Measurements from ENCODE around the gene ADGRD1.
"Not testable (repeated sequence)": the region's sequence is repeated elsewhere in the genome, so short reads cannot be mapped to it uniquely, and the experiment has no call there.

ADGRD1 gene

GRCh38 chr12:131126662-131127173 lies 173.0 kb downstream of the ADGRD1 start:
- DNase-seq, result no peak

GRCh38 chr12:131128556-131128955 lies 174.8 kb downstream of the ADGRD1 start:
- no peak for DNase-seq

GRCh38 chr12:131128966-131129619 lies 175.4 kb downstream of the ADGRD1 start:
- DNase-seq, result not testable (repeated sequence)

DNA sequence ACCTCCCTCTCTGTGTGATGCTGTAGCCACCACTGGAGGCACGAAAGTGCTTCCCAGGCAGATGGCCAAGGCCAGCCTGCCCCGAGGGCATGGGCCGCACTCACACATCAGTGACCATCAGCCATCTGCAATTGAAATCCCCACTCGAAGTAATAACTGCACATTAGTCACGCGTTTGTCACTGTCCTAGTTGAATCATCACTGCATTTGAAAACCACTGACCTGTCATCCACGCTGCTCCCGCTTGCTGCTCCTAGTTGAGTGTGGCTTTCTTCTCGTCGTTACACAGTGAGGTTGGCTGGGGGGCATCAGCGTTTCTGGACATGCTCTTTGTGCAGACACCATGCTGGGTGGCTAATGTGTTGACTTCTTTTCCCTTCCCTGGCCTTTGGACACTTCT lies 176.1 kb downstream of the ADGRD1 start:
- DNase-seq, result no peak

- DNase-seq, result no peak
Observed at GRCh38 chr12:131130311-131130911, 176.7 kb downstream of the ADGRD1 start.

DNA sequence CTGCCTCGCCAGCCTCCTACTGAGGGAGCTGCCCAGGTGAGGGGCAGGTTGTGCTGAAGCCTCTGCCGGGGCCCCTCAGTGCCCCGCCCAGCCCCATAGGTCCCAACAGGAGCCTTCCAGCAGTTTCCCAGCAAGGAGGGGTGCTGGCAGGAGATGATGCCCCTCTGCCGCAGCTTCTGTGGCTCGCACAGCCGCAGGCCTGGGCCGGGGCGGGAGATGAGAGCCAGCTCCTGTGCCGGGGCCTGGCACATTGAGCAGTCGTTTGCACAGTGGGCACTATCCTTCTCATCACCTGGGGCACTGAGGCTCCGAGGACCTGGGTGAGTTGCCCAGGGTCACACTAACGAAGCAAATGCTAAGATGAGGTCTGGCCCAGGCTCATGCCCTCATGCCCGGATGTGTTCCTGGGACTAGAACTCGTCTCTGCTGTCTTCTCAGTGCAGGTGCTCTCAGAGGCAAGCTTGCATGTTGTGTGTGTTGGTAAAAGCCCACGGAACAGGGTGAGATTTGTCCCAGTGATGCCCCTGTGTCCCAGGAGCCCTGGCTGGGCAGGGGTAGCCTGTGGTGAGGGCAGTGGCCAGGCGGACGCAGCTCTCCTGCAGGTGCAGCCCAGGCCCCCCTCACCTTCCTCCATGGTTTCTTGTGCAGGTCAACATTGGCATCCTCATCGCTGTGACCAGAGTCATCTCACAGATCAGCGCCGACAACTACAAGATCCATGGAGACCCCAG lies 177.5 kb downstream of the ADGRD1 start:
- no peak for DNase-seq

DNA sequence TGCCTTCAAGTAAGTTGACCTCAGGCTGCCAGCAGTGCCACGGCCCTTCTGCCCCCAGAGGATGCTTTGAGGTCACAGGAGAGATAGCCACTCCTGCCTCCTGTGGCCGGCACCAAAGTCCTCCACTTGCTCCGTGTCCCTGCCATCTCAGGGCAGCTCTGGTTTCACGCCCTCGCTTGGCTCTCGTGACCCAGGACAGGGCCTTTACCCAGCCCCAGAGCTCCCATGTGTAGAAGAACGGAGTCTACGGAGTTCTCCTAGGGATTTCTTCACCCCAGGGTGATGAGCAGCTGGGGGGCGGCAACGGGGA lies 178.1 kb downstream of the ADGRD1 start:
- no peak for DNase-seq

GRCh38 chr12:131132118-131132892 lies 178.6 kb downstream of the ADGRD1 start:
- DNase-seq, result peak; percentile 81

- no peak for DNase-seq
Observed at GRCh38 chr12:131133015-131133905, 179.6 kb downstream of the ADGRD1 start.

DNA sequence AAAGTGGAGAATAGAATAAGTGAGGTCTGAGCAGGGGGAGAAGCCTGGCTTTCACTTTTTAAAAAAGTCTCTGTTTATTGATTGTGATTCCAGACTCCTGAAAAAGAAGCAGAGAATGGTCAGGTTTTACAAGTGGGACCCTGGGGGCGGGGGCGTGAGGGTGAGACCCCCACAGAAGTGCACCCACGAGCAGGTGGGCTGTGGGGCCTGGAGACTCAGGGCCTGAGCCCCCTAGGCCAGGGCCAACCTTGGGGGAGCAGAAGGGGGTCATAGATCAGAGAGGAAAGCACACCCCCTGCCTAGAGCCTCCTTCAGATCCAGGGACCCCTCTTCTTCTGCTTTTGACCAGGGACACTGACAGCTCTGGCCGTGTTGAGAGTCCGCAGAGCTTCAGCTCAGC lies 180.3 kb downstream of the ADGRD1 start:
- no peak for DNase-seq

- no peak for DNase-seq
Observed at GRCh38 chr12:131134523-131135310, 181.0 kb downstream of the ADGRD1 start.

DNA sequence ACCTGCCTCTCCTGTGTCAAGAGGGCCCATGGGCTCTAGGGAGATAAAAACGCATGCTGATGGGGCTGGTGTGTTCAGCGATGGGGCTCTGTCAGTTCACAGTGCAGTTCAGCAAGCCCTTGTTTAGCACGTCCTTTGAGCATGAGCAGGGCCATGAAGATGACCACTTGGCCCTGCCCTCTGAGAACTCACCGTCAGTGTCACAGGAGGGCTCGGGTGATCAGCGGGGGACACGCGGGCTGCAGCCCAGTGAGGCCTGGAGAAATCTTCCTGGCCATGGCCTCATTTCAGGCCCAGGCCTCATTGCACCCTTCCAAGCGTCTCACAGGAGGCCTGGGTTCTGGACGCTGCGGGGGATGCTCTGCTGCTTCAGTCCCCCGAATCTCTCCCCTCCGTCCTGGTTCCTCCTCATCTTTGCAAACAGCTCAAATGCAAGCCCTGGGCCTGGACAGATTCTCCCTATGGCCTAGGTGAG lies 181.6 kb downstream of the ADGRD1 start:
- no peak for DNase-seq

DNA sequence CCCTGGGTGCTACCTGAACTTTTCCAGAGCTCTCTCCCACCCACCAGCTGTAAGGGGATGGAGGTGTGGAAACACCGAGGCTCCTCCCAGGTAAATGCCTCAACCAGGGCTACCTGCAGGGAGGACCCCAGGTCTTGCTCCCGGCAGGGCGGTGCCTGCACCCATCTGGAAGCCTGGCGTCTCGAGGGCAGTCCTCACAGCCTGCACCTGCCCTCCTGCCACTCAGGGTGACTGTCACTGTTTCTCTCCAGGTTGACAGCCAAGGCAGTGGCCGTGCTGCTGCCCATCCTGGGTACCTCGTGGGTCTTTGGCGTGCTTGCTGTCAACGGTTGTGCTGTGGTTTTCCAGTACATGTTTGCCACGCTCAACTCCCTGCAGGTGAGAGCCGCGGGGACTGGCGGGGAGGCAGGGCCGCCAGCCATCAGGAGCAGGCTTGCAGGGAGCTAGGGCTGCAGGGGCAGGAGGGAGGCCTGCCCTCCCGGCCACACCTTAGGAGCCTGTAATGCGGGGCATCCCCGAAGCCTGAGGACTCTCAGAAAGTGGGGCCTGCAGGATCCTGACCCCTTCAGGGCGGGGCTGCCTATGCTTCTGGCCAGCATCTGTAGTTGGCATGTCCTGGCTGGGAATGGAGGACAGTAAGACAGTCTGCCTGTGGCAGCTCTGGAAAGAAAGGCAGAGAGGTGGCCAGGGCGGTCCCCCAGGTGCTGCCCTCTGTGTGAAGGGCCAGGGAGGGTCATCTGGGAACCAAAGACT lies 182.3 kb downstream of the ADGRD1 start:
- DNase-seq, result no peak

DNA sequence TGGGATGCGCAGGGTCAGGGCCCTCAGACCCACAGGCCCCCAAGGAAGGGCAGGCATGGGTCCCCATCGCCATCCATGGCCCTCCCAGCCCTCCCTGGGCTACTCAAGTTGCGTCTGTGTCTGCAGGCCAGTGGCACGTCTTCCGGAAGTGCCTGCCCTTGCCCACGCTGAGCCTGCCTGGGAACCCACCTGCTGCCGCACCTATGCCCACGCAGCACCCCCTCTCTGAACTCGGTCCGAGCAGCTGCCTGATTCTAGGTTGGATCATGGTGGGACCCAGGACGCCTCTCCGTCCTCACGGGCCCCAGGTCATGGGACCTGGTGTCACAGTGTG lies 182.8 kb downstream of the ADGRD1 start:
- no peak for DNase-seq

DNA sequence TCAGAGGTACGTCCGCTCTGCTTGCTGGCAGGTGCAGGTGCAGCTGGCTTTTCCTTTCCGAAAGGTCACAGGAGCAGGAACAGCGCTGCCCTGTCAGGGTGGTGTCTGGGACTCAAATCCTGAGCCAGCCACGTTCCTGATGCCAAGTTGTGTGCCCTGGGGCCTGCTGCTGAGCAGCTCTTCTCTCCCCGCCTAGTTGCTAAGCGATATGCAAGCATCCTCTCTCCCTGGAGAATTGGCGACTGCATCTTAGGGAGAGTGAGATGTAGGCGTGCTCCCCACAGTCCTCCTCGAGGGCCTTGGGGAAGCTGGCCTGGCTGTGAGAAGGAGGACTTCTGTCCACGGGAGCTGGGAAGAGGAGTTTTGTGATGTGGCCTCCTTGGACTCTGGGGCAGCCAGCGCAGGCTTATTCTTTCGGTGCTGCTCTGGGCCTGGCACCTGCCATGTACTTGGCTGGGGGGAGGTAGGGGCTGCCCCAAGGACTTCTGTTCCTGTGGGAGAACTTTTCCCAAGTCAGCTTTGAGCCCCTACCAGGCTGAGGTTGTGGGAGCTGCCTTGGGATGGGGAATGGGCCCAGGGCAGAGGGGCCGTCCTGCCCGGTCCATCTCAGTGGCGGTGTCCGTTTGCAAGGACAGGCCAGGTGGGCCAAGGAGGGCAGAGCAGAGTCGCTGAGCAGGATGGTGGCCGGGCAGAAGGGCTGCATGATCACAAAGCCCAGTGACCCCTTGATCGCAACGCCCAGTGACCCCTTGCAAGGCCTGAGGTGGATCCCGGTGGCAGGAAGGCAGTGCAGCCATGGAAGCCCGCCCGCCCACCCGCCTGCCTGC lies 183.5 kb downstream of the ADGRD1 start:
- no peak for DNase-seq

DNA sequence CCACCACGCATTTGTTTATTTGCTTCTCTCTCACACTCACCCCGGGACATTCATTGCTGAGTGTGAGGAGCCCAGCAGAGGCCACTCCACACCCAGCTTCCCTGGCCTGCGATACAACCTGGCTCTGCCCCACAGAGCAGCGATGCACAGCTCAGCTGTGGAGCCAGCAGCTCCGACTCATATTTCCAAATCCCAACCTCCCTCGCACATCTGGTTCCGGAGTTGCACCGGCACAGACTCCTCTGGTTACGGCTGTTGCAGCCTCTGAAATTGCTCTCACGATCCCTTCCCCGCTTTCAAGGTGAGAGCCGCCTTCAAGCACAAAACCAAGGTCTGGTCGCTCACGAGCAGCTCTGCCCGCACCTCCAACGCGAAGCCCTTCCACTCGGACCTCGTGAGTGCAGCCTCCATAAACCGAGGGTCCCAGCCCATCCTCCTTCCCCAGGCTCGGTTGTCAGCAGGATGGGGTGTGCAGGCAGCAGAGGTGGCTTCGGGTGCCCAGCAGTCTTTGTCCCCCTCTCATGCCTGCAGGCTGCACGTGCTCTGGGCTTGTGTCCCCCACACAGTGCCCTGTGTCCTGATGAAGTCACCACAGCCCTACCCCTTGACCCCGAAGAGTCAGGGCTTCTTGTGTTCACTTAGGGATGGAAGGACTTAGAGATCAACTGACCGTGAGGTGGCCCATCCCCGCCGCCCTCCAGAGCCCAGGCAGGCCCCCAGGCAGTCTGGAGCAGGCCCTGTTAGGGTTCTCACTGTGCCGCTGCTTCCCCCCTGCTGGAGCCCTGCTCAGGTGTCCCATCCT lies 184.3 kb downstream of the ADGRD1 start:
- DNase-seq, result peak; percentile 81

- DNase-seq, result no peak
Observed at GRCh38 chr12:131138638-131139362, 185.1 kb downstream of the ADGRD1 start.
